Adipocyte (in vitro differentiated cells): ENCODE data around the gene RTN4.

Experiments
- DNase-seq: peaks from one replicate; pipeline ENCODE4 v3.0.0-alpha.2; 2015; ENCODE audit warnings: low read depth
- H3K27me3 ChIP-seq: replicated peaks from 2 replicates; pipeline ENCODE4 v1.7.0; 2013; ENCODE audit warnings: mild to moderate bottlenecking, low read length, moderate library complexity; ENCODE audit not compliant: control insufficient read depth, insufficient read depth
- H3K36me3 ChIP-seq: 2 replicates; pipeline ENCODE4 v1.7.0; 2013; ENCODE audit warnings: low read length, mild to moderate bottlenecking, moderate library complexity; ENCODE audit not compliant: control insufficient read depth, insufficient read depth, severe bottlenecking
- H3K4me1 ChIP-seq: 2 replicates; pipeline ENCODE4 v1.7.0; 2013; ENCODE audit warnings: mild to moderate bottlenecking, low read length, moderate library complexity; ENCODE audit not compliant: control insufficient read depth, insufficient read depth
- H3K4me3 ChIP-seq: 2 replicates; pipeline ENCODE4 v1.7.0; 2013; ENCODE audit warnings: mild to moderate bottlenecking, low read length, moderate library complexity
- H3K9ac ChIP-seq: 2 replicates; pipeline ENCODE4 v1.7.0; 2013; ENCODE audit warnings: mild to moderate bottlenecking, low read length, moderate library complexity
- H3K9me3 ChIP-seq: 2 replicates; pipeline ENCODE4 v1.7.0; 2013; ENCODE audit warnings: mild to moderate bottlenecking, low read length, moderate library complexity; ENCODE audit not compliant: control insufficient read depth

Gene RTN4

DNA sequence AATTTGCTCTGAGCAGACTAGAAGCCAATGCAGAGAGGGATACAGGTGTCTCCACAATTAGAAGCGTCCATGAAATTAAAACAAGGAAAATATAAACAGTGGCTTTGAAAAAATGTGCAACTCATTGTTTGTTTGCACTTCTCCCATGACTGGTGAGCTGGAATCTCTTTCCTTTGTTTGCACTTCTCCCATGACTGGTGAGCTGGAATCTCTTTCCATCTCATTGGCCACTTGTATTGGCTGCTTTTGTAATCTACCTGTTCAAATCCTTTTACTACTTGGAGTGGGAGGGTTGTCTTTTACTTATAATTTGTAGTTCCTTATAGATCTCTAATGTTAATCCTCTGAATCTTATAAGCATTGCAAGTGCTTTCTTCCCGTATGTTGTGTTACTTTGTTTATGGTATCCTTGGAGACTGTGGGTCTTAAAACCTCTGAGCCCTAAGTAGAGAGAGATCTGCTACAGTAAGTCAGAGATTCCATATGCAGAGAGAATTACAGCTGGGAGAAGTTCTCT lies 94.1 kb downstream of the RTN4 start:
- no peak for DNase-seq
- no peaks in the 10 kb centered on the region for H3K27me3 ChIP-seq
- H3K36me3 ChIP-seq = no peaks in the 10 kb centered on the region
- no peaks in the 10 kb centered on the region for H3K9me3 ChIP-seq
- H3K4me3 ChIP-seq = no peak overlapping the region
- H3K9ac ChIP-seq = no peak overlapping the region
- H3K4me1 ChIP-seq = peaks cover 30% of the 10 kb centered on the region

DNA sequence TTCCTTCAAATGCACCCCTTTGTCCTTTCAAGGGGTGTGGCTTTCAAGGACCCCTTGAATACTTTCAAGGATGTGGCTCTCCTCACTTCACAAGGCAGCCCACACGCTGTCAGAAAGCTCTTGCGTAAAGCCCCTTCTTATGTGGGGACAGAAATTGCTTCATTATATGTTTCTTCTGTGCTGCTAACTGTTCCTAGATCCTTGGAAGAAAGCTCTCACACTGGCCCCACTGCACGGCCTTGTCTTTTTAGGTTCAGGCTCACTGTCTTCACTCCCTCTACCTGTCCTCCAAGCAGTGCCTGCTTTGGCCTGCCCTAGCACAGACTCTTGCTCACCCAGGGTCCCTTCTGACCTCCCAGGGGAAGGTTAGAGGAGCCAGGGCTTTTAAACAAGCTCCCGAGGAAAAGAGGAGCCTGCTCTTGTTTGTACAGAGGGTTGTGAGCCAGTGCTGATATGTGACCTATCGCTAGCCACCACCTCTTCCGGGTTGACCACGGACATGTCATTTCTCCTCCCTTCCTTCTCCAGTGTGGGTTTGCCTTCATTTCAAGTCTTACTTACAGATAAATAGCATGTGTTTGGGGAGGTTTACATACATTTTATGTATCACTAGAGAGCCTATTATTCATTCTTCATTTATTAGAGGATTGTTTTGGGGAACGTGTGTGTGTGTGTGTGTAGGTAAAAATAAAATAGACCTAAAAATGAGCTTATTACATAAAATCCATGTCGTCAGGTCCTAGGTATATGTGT lies 94.7 kb downstream of the RTN4 start:
- Histone ChIP-seq H3K9ac (no peak overlapping the region), H3K27me3 (no peaks in the 10 kb centered on the region), H3K9me3 (no peaks in the 10 kb centered on the region), H3K4me1 (peaks cover 30% of the 10 kb centered on the region), H3K36me3 (no peaks in the 10 kb centered on the region), H3K4me3 (no peak overlapping the region)
- DNase-seq = no peak

DNA sequence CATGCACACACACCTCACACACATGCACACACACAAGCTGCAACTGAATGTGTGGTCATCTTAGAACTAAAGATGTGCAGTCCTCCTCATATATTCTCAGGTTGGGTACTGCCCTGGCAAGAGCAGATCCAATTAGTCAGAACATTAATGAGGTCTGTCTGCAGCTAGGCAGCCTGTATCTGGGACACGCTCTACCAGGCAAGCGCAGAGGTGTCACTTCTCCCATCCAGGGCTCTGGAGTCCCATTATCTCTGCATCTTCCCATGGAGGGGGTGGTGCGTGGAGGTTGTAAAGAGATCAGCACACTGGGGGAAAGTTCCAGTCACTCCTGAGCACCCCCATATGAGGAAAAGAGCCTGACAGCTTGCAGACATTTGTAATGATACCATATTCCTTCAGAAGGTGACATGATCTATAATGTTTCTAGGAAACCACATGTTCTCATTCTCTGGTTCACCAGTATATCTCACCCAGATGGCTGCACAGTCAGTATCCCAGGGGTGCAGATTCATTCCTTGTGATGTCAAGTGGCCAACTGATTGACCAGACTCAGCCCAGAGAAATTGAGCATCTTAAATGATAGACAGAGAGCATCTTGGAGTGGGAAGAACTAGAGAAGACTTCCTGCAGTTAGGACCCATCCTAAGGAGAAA lies 95.4 kb downstream of the RTN4 start:
- Histone ChIP-seq H3K9me3 (no peaks in the 10 kb centered on the region), H3K9ac (no peak overlapping the region), H3K4me1 (peaks cover 30% of the 10 kb centered on the region), H3K27me3 (no peaks in the 10 kb centered on the region), H3K36me3 (no peaks in the 10 kb centered on the region), H3K4me3 (no peak overlapping the region)
- no peak for DNase-seq

DNA sequence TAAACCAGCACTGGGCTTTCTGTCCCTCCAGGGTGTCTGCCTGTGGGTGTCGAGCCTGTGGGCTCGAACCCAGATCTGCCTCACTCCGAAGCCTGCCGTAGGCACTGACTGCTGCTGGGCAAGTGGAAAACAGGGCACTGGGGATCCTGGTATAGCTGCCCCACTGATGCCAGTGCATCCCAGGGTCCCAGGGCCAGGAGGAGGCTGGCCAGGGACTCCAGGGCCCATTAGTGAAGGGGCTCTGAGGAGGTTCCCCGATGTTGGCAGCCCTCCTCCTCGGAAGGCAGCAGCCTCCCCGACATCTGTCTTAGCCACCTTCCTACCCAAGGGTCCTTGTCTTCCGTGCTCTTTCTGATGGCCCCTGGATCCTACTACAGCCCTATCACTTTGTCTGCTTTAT lies 96.1 kb downstream of the RTN4 start:
- H3K4me3 ChIP-seq = no peak overlapping the region
- no peaks in the 10 kb centered on the region for H3K27me3 ChIP-seq
- DNase-seq = no peak
- H3K9ac ChIP-seq = no peak overlapping the region
- H3K4me1 ChIP-seq = peaks cover 35% of the 10 kb centered on the region
- no peaks in the 10 kb centered on the region for H3K9me3 ChIP-seq
- H3K36me3 ChIP-seq = no peaks in the 10 kb centered on the region

DNA sequence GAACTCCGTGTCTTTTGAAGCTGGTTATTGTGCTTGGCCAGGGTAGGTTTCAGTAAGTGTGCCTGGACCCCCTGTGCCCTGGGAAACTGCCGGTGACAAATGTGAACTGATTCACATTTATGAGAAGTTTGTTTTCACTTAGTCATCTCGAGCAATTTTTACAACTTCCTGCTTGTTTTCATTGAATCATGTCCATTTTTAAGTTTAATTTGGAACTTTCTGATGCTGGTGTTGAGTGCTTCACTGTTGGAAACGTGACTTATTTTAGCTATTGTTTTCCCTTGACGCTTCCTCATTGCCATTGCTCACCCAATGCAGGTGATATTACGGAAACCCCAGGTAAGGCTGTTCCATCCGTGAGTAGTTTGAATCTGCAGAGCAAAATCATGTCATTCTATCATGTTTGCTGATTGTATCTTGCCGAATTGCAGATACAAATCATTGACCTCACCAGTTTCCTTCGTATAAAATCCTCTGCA lies 97.2 kb downstream of the RTN4 start:
- Histone ChIP-seq H3K9me3 (no peaks in the 10 kb centered on the region), H3K4me1 (peaks cover 37% of the 10 kb centered on the region), H3K4me3 (no peak overlapping the region), H3K9ac (no peak overlapping the region), H3K36me3 (no peaks in the 10 kb centered on the region), H3K27me3 (no peaks in the 10 kb centered on the region)
- no peak for DNase-seq

DNA sequence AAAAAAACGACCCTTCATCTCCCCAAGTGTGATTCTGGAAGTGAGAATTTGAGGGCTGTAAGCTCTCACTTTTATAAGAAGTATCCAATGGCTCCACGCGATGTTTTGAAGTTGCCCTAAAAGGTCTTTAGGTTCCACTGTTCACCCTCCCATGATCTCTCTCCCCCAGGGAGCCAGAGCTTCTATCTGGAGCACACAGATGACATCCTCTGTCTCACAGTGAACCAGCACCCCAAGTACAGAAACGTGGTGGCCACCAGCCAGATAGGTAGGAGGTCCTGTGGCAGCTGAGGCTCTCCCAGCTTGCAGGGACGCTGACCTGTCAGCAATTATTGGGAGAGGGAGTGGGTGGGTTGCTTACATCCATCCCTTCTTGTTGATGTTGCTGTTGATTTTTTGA lies 97.8 kb downstream of the RTN4 start:
- DNase-seq = no peak
- H3K4me3 ChIP-seq = no peak overlapping the region
- no peaks in the 10 kb centered on the region for H3K27me3 ChIP-seq
- no peak overlapping the region for H3K9ac ChIP-seq
- H3K36me3 ChIP-seq = no peaks in the 10 kb centered on the region
- H3K4me1 ChIP-seq = peaks cover 37% of the 10 kb centered on the region
- no peaks in the 10 kb centered on the region for H3K9me3 ChIP-seq

DNA sequence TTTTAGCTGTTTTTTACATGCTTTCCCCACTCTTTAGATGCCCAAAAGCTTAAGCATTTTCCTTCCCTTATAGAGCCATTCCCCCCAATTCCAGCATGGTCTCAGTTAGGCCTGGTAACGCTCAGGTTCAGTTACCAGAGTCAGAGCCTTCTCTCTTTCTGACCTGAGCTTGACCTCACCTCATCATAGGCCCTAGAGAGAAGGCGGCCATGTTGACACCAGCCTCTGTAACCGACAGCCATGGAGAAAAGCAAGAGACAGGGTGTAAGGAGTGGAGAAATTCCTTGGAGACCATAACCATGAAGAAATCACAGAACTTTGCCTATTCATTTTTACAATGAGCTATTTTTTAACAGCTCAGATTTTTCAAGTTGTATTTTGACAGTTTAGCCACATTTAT lies 99.4 kb downstream of the RTN4 start:
- H3K4me3 ChIP-seq = no peak overlapping the region
- no peak overlapping the region for H3K9ac ChIP-seq
- no peaks in the 10 kb centered on the region for H3K9me3 ChIP-seq
- DNase-seq = no peak
- peaks cover 46% of the 10 kb centered on the region for H3K4me1 ChIP-seq
- no peaks in the 10 kb centered on the region for H3K36me3 ChIP-seq
- H3K27me3 ChIP-seq = no peaks in the 10 kb centered on the region

DNA sequence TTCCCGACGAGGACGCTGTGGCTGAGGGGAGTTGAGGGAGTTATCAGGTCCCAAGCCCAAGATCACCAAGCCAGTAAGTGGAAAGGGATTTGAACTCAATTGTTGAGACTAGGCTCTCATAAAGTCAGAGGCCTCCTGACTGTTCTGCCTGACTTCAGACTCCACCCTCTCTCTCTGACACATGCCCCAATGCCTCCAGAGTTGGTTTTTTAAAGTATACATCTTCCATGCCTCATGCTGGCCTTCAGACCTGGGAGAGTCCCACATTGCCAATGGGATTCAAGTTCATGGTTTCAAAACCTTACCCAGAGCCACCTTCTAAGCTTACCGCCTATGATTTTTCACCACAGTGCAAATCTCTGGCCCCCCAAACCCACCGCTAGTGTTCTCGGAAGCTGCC lies 100.8 kb downstream of the RTN4 start:
- H3K4me3 ChIP-seq = no peak overlapping the region
- no peaks in the 10 kb centered on the region for H3K36me3 ChIP-seq
- peak; percentile 7 for DNase-seq
- H3K9me3 ChIP-seq = no peaks in the 10 kb centered on the region
- H3K9ac ChIP-seq = no peak overlapping the region
- no peaks in the 10 kb centered on the region for H3K27me3 ChIP-seq
- peaks cover 43% of the 10 kb centered on the region for H3K4me1 ChIP-seq

DNA sequence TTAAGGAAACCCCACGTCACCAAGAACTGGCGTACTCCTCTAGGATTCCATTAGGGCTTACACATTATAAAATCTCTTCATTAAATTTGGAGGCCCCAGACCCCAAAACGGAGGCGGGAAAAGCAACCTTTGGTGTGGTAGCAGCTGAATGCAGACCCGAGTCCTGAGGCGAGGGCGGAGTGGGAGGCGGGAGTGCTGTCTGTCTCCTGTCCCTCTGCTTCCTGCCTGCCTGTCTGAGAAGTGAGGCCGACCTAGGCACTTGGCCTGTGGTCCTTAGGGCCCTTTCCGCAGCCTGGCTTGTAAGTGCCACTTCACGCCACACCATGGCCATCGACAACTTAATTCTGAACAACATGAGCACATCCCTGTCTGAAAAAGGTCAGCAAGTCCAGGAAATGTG lies 102.1 kb downstream of the RTN4 start:
- Histone ChIP-seq H3K36me3 (no peaks in the 10 kb centered on the region), H3K4me1 (peaks cover 40% of the 10 kb centered on the region), H3K4me3 (no peak overlapping the region), H3K27me3 (no peaks in the 10 kb centered on the region), H3K9me3 (no peaks in the 10 kb centered on the region), H3K9ac (no peak overlapping the region)
- no peak for DNase-seq

DNA sequence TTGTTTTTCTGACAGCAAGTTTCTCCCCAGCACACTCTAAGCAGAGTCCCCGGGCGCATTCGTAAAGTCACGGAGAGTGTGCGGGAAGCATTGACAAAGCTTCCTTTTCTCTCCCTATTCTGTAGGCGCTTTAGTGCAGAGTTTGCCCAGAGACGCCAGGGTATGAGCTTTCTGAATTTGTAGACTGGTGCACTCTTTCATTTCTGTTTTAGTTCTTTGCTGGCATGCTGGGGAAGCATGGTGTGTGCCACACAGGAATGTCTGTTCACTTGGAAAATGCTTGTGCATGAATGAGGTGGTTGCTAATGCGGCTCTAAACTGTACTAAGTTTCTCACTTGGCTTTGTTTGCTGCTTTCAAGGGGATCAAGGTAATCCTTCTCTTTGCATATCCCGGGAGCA lies 102.6 kb downstream of the RTN4 start:
- H3K9me3 ChIP-seq = no peaks in the 10 kb centered on the region
- H3K9ac ChIP-seq = no peak overlapping the region
- peaks cover 35% of the 10 kb centered on the region for H3K4me1 ChIP-seq
- H3K36me3 ChIP-seq = no peaks in the 10 kb centered on the region
- no peaks in the 10 kb centered on the region for H3K27me3 ChIP-seq
- no peak for DNase-seq
- no peak overlapping the region for H3K4me3 ChIP-seq

DNA sequence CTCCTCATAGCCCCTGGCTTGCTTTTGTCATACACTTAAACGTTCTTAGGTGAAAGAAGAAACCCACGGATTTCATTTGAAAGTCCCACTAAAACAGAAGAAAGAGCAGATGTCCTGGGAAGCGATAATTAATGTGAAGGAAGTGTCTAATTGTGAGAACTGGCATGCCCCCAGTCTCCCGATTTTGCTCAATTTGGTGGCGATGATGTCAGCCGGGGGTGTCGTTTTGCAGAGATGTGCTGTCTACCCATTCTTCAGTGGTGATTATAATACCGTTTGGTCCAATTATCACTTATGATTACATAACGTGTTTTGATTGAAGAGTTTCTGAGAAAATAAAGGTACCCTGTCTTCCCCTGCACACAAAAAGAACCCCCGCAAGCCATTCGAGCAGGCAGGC lies 103.1 kb downstream of the RTN4 start:
- no peak for DNase-seq
- Histone ChIP-seq H3K4me3 (no peak overlapping the region), H3K27me3 (no peaks in the 10 kb centered on the region), H3K9ac (no peak overlapping the region), H3K9me3 (no peaks in the 10 kb centered on the region), H3K36me3 (no peaks in the 10 kb centered on the region), H3K4me1 (peaks cover 31% of the 10 kb centered on the region)
